DMS 273 (cell line): ENCODE measurements around the gene RPL38.
"Not testable (repeated sequence)": the region's sequence is repeated elsewhere in the genome, so short reads cannot be mapped to it uniquely, and the experiment has no call there.

Experiments used
- DNase-seq: peaks from one replicate; lab custom pipeline; 2025; ENCODE audit not compliant: unreplicated experiment; lab: John Stamatoyannopoulos, UW

RPL38 gene

DNA sequence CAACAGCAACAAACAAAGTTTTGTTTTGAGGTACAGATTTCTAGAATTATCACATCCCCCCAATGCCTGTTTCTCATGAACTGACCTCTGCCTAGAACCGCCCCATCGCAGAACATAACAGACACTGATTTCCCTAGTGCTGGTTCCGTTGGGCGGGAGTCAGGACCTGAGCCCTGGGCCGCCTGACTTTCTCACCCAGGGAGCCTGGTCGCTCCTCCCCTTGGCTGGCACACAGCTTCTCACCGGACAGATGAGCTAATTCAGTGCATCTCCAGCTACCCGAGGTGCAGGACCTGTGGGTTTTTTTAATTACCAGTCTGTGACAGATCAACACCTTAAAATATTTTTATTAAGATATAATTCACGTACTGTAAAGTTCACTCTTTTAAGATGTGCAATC is 20.1 kb upstream of the RPL38 start:
- no peak for DNase-seq

DNA sequence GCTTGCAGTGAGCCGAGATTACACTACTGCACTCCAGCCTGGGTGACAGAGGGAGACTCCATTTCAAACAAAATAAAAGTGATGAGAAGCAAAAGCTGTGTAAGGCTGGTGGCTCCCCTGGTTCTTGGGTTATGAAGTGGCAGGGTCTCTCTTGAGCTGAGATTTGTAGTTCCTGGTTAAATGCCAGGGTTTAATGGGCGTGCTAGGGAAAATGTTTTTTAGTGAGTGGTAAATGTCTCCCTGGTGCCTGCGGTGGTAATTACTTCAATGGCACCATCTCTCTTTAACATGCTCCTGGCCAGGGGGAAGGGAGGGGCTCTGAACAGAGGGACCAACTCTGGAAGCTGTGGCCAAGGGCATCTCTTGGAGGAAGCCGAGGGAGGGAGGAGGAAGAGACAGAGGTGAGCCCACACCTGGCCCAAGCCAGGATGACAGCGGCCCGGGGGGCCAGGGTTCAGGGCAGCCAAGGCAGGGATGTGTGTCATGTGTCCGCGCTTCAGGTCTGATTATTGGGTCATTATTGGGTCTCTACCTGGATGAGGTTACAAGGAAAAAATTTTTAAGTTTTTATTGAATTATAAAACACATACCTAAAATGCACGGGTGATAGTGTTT is 17.8 kb upstream of the RPL38 start:
- no peak for DNase-seq

DNA sequence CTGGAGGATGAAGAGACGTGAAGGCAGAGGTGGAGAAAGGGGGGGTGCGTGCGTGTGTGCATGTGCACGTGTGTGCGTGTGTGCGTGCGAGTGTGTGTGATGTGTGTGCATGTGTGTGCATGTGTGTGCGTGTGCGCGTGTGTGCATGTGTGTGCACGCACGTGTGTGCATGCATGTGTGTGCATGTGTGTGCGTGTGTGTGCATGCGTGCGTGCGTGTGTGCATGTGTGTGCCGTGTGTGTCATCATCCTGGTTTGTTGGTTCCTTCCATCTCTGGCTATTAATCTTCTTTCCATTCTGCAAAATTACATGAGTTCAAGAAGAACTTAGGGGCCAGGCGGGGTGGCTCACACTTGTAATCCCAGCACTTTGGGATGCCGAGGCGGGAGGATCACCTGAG is 17.0 kb upstream of the RPL38 start:
- DNase-seq, result no peak

DNA sequence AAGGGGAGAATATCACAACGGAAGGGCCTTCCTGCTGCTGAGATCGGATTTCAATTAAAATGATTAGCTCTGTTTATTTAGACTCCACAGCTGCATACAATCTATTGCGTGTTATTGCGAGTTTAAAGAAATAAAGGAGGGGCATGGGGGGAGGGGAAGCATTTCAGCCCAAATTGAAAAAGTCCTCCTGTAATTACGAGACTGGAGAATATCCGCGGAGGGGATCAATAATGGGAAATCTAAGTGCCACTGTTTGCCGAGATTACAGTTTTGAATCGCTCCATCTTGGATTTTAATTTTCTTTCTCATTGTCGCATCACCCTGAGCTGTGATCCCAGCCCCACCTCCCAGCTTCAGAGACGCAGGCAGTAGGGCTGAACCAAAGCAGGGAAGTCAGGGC is 15.7 kb upstream of the RPL38 start:
- no peak for DNase-seq

DNA sequence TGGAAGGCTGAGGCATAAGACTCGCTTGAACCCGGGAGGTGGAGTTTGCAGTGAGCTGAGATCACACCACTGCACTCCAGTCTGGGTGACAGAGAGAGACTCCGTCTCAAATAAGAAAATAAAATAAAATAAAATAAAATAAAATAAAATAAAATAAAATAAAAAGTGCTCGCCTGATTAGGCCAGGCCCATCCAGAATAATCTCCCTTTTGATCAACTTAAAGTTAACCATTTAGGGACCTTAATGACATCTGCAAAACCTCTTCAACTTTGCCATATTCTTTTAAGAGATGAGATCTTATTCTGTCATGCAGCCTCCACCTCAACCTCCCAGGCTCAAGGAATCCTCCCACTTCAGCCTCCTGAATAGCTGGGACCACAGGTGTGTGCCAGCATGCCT is 14.8 kb upstream of the RPL38 start:
- DNase-seq, result not testable (repeated sequence)

DNA sequence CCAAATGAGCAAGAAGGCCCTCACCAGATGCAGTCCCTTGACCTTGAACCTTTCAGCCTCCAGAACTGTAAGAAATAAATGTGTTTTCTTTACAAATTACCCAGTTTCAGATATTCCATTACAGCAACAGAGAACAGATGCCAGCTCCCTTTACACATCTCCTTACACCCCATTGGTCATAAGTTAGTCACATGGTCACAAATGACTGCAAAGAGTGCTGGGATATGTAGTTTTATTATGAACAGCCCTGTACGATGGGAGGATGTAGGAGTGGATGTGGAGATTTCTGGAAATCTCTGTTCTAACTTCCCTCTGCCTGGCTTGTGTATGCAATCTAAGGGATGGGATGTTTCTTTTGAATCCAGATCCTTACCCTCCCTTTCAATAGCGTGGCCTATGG is 13.3 kb upstream of the RPL38 start:
- peak; percentile 89 for DNase-seq

DNA sequence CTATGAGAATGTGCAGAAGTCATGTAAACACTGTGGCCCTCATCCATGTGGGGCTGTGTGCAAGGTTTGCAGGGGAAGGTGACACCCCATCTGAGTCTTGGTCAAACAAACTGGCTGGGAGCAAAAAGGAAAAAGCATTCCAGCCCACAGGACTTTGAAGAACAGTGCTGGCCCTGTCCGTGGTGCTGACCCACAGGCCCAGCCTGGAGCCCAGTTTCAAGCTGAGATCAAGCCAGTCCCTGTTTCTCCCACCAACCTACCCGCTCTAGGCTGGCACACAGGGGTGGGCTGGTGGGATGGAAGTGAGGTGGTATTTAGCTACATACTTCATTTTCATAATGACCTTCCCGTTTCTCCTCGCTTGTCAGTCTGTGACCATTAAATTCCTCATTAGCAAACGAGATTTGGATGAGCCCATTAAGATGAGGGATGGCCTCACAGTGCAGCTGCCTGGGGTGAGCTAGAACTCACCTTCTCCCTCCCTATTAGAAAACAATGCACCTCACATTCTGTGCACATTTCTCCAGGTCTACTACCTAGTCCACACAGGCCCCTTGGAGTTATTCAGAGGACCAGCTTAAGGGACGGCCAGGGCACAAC is 12.6 kb upstream of the RPL38 start:
- peak; percentile 34 for DNase-seq

DNA sequence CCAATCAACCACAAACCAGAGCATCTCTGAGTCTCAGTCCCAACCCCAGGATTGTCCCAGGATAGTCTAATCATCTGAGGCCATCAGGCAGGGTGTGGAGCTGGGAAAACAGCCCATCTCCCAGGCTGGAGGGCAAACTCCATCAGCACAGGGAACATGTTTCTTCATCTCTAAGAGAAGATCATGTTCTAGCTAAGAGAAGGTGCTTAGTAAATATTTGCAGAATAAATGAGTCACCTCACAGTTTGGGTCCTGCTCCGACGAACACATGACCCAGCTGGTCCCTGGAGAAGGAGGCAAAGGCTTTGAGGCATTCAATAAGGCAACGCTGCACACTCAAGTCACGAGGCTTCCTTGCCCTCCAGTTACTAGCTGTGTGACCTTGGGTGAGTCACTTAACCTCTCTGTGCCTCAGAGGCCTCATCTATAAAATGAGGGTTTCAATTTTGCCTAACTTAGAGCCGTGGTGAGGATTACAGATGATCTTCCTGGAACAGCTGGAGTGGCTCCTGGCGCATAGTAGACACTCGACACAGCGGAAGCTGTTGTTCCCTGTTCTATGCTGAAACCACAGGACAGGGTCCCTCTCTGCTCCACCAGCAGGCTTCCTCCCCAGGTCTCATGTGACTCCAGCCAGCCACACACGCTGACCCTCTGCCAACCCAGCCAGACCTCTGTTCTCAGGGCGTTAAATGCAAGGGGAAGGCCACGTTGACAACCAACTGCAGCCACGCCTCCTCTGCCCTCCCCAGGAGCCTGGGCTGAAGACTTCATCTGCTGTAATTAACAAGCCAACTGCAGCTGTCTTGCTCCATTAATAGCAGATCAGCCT is 10.3 kb upstream of the RPL38 start:
- peak; percentile 92 for DNase-seq

DNA sequence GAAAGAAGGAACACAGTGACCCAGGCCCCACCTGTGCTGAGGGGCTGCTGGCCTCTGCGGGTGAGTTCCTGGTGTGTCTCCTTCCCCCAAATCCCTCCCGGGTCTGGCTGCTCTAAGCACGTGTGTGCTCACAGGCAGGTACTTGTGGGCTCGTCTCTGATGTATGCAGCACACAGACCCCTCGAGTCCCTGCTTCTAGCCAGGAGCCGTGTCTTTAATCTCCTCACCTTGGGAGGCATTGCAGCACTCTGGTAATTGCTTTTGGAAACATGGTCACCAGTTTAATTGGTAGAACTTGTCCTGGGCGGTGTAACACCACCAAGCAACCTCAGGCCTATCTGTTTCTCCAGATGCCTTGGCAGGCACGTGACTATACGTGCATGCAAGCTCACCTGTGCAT is 8.8 kb upstream of the RPL38 start:
- DNase-seq, result no peak

DNA sequence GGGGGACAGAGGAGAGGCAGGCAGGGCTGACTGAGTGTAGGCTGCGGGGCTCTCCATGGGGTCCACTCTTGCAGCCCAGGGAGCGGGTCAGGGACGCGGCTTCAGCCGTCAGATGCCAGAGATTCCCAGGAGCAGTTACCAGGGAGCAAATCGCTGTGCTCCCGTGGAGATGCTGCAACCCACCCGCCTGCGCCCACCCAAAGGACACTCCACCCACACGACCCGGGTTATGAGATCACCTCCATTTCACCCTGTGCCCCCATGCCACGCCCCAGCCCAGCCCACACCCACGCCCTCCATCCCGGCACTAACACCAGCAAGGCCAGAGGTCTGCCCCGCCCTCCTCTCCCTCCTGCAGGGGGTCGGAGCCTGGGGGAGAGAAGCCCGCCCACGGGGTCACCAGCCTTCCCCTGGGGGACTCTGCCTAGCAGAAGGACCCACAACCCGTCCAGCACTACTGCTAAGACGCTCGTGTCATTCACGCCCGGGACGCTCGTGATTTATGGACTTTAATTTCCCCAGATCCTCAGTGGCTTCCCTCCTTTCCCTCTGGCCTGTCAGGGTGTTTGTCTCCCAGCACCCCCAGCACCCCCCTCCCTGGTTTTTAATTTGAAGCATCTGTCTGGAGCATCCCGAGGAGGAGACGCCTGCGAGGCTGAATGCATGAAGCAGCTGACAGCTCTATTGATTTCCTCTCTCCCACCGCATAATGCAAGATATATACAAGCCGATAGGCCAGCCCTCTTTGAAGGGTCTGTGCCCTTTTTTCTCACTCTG is 6.7 kb upstream of the RPL38 start:
- no peak for DNase-seq

DNA sequence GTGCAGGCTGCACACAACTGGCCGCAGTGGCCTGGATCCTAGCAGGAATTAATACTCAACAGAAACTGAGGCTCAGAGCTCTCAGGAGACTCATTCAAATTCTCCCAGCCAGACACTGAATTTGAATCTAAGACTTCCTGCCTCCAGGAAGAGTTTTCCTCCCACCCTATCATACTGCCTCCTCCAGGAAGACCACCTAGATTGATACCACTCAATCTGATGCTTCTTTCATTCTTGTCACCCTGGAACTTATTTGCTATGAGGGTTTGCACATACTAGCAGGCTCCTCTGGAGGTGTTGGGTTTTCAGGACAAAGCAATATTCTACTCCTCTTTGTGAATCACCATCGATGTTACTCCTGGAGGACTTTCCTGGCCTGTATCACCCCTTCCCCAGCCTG is 5.7 kb upstream of the RPL38 start:
- no peak for DNase-seq

DNA sequence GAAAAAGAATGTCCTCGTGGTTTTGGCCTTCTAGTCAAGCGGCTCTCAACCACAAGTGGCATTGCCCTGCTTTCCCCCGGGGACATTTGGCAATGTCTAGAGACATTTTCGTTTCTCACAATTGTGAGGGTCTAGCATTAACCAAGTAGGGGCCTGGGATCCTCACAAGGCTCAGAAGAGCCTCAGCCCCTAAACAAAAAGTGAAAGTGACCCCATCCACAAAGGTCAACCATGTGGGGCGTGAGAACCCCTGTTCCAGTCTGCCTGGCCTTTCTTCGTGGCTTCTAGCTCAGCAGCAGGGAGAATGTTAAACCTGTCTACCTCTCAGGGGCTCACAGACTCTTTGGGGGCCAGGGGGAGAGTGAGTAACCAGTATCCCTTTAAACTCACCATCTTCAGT is 4.8 kb upstream of the RPL38 start:
- DNase-seq, result no peak

DNA sequence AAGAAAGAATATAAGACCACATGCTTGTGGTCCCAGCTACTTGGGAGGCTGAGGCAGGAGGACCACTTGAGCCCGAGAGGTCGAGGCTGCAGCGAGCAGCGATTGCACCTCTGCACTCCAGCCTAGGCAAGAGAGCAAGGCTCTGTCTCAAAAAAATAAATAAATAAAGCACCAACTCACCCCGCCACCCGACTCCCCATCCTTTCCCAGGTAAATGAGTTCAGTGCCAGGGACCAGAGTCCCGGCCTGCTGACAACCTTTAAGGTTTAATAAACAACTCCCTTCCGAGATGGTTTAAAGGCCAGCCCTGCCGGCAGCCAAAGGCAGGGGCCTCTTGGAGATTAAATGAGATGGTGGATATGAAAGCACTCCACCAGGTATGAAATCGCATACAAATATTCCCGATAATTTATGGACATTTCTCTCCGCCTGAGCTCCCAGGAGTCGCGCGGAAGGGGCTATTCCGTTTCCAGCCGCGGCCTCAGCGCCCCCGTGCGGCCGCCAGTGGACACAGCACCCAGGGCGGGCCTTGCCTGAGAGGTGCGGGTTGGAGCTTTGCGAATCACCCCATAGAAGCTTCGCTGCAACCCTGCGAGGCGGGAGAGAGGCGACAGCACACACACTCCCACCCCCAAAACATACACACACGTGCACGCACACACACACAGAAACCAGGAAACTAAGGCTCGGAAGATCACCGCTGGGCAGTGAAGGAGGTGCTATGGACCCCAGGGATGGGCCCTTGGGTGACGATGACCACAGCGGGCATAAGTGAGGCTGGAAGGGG is 4.0 kb upstream of the RPL38 start:
- peak; percentile 89 for DNase-seq

DNA sequence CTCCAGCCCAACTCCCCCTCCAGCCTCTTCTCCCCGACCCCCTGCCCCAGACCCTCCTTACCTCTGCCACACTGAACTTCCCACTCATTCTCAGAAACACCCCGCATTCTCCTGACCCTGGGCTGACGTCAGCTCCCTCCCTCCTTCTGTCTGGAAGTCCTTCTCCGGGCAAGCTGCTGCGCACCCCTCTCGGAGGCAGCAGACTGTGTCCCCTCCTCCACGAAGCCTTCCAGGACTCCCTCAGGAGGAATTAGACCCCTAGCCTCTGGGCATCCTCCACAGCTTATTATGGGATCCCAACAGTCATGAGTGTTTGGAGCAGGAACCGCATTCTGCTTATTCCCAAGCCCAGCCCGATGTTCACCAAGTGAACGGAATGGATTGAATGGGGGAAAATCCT is 3.4 kb upstream of the RPL38 start:
- DNase-seq, result no peak

DNA sequence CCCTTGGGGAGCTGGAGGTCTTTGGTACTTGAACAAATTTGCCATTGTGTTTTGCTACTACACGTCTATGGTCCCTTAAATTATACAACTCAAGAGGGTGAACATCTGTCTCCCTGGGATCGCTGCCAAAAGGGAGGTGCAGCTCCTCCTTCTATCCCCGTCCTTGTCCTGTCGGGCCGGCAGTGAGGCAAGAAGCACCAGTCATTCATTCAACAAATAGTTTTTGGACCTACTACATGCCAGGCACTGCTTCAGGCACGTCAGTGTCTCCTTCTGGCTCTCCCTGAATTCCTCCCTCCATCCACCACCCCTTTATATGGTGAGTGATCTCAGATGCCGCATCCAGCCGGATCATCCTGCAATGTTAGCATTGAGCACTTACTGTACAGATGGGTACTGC is 2.2 kb upstream of the RPL38 start:
- peak; percentile 97 for DNase-seq

DNA sequence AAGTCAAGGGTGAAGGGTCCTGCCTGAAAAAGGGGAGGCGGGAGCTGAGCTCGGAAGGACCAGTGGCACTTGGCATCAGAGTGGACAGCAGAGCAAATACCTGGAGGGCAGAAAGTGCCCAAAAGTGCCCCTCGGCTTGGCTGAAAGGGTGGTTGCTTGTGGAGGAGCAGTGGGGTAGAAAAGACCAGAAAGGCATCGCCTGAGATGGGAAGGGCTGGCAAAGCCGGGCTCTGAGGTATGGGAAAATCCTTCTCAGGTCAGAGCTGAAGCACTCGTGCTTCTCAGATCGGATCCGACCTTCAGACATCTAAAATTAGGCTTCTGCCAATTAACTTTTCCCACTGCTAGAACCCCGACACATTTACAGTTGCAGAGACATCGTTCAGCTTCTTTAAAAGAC is 1.5 kb upstream of the RPL38 start:
- DNase-seq, result no peak

DNA sequence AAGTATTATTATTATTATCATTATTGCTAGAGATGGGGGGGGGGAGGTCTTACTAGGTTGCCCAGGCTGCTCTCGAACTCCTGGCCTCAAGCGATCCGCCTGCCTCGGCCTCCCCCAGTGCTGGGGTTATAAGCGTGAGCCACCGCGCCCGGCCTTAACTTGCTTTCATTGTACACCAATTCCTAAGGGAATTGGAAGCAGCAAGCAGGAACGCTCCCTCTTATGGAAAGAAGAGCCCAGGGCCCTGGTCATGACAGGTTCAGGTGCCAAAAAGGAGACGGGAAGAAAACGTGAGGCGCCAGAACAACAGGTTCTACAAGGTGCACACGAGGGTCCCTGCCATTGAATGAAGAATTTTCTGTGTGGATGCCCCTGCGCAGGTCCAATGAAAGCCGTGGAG is 540 bp upstream of the RPL38 start:
- no peak for DNase-seq

DNA sequence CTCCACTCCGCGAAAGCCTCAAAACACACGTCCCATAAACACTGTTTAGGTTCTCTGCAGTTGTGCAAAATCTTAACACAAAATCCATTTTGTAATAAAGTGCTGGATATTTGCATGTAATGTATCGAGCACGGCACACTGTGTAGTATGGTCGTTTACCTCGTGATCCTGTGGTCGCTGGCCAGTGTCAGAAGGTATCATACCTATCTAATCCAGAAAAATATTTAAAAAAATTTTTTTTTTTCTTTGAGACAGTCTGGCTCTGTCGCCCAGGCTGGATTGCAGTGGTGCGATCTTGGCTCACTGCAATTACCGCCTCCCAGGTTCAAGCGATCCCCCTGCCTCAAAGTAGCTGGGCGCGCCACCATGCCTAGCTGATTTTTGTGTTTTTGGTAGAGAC is 996 bp downstream of the RPL38 start:
- DNase-seq, result no peak

DNA sequence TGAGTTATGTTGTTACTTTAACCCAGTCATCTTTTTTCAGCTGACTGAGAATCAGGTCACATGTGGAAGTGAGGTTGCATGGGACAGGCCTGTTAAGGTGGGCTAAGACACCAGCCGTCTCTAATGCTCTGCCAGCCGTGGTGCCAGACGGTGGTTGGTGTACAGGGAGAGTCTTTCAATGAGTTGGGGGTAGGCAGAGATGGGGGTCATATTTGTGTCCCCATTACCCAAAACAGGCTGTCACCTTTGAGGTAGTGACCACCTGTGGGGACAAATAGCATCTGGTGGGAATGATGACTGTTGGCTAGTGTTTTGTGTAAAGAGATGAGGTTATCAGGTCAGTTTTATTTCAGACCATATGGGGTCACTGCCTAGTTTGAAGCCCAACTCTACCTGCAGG is 1.8 kb downstream of the RPL38 start:
- DNase-seq, result peak; percentile 52

DNA sequence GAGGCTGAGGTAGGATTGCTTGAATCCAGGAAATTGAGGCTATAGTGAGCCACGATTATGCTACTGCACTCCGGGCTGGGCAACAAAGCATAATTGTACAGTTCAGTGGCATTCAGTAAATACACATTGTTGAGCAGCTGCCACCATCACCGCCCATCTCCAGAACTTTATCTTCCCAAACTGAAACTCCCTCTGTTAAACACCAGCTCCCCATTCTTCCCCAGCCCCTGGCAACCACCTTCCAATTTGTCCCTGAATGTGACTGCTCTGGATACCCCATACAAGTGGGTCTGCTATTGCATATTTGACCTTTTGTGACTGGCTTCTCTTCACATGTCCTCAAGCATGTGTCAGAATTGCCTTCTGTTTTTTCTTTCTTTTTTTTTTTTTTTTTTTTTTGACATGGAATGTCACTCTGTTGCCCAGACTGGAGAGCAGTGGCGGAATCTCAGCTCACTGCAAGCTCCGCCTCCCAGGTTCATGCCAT is 2.9 kb downstream of the RPL38 start:
- DNase-seq, result peak; percentile 64
